ENCODE measurements around the gene KCNQ5.
"Not testable (repeated sequence)": the region's sequence is repeated elsewhere in the genome, so short reads cannot be mapped to it uniquely, and the experiment has no call there.

KCNQ5 gene

GRCh38 chr6:73207221-73207837, 585.5 kb downstream of the KCNQ5 start:
- DNase-seq = no peak

GRCh38 chr6:73209117-73209516, 587.3 kb downstream of the KCNQ5 start:
- DNase-seq = no peak

- DNase-seq = no peak
Observed at GRCh38 chr6:73216859-73217258, 595.0 kb downstream of the KCNQ5 start.

- DNase-seq = no peak
Observed at GRCh38 chr6:73225396-73225795, 603.5 kb downstream of the KCNQ5 start, which contains the start of gene KHDC1L. Gene KHDC1L (minus strand): TSS chr6:73225496. CDS start chr6:73225408, 88 bp downstream.

- DNase-seq = no peak
Observed at GRCh38 chr6:73227606-73228255, 605.9 kb downstream of the KCNQ5 start.

GRCh38 chr6:73231986-73232391, 610.1 kb downstream of the KCNQ5 start:
- peak; percentile 11 for DNase-seq

GRCh38 chr6:73233048-73233447, 611.2 kb downstream of the KCNQ5 start:
- DNase-seq = no peak

- not testable (repeated sequence) for DNase-seq
Observed at GRCh38 chr6:73233971-73234370, 612.1 kb downstream of the KCNQ5 start.

- DNase-seq = peak; percentile 79
Observed at GRCh38 chr6:73234733-73235132, 612.9 kb downstream of the KCNQ5 start.

- peak; percentile 95 for DNase-seq
Observed at GRCh38 chr6:73236144-73236750, 614.4 kb downstream of the KCNQ5 start.

GRCh38 chr6:73240730-73241129, 618.9 kb downstream of the KCNQ5 start:
- DNase-seq = no peak

GRCh38 chr6:73242001-73242400, 620.1 kb downstream of the KCNQ5 start:
- DNase-seq = no peak

Data from fibroblast of skin of right quadriceps (primary cell).